ENCODE results near the gene SKAP2. TPM values are rescaled to one million over a fixed set of nuclear protein-coding genes. Genes with fewer than 3 reads are reported as not detected.

Gene SKAP2
- total and polyA plus RNA-seq, 10 of the 15 experiments (the other 5 are each of a cell fraction or from before 2014, with no cell fraction given) = 10.9 to 40.6 (median 23.5) TPM

GRCh38 chr7:26794541-26794940, 69.8 kb downstream of the SKAP2 start:
- POLR2A ChIA-PET = no interaction called here
- SMC1A ChIA-PET (ENCODE audit: uncharacterized antibody, unreplicated experiment) = no interaction called here
- Histone ChIP-seq H3K27me3 (replicated peaks in 1 of 2; ENCODE audit: control insufficient read depth in 2 of 2, insufficient read depth in 2 of 2, low read length in 1 of 2) (no peaks in the 10 kb centered on the region), H3K4me1 (ENCODE audit: control insufficient read depth, insufficient read depth, low read length) (no peaks in the 10 kb centered on the region), H3K9ac (ENCODE audit: control insufficient read depth, insufficient read depth, low read length) (no peak overlapping the region), H3K79me2 (ENCODE audit: control insufficient read depth, insufficient read depth, low read length) (no peaks in the 10 kb centered on the region), H3K27ac (ENCODE audit: control insufficient read depth, insufficient read depth) (no peak overlapping the region), H3K36me3 (ENCODE audit: control insufficient read depth in 2 of 2, insufficient read depth in 2 of 2, low read length in 1 of 2) (no peaks in the 10 kb centered on the region), H3K4me3 (no peak overlapping the region), H2AFZ (ENCODE audit: control insufficient read depth, low read depth, low read length) (no peak overlapping the region), H4K20me1 (ENCODE audit: control insufficient read depth, insufficient read depth) (no peaks in the 10 kb centered on the region), H3K4me2 (ENCODE audit: control insufficient read depth, insufficient read depth) (no peak overlapping the region), H3K9me3 (replicated peaks; ENCODE audit: control insufficient read depth, insufficient read depth, low read length) (no peaks in the 10 kb centered on the region; the same call in 2 of the 3 replicates)
- FAIRE-seq = no peak
- RAD21 ChIA-PET (ENCODE audit: unreplicated experiment) = interaction anchor here (0.6 kb wide), 1 partner anchor 94 kb away, joined by 4 read pairs; no protein-coding TSS in a partner anchor
- no peak for DNase-seq (ENCODE audit: low read depth, low spot score)
- intact Hi-C loops (cut with micrococcal nuclease; ENCODE audit: unreplicated experiment) (no loop called here), in situ Hi-C loops (cut with MboI) (no loop called here)
- CTCF ChIA-PET = no interaction called here
- TF ChIP-seq ZBTB11 (CRISPR knock-in tag; IDR thresholded peaks at IDR 0.05) = no peak
- TF ChIP-seq EGR1 (IDR thresholded peaks at IDR 0.05; ENCODE audit: borderline replicate concordance in 1 of 2, low read depth in 2 of 2, low read length in 2 of 2) = no peak
- TF ChIP-seq BRCA1 (IDR thresholded peaks at IDR 0.05; ENCODE audit: low read depth, low read length) = no peak
- no peak for TF ChIP-seq SMC3 (IDR thresholded peaks at IDR 0.05; ENCODE audit: borderline replicate concordance, low read length)
- TF ChIP-seq ZZZ3 (IDR thresholded peaks at IDR 0.05; ENCODE audit: control insufficient read depth, insufficient read length, low read depth) = no peak
- TF ChIP-seq, protein P1, sequence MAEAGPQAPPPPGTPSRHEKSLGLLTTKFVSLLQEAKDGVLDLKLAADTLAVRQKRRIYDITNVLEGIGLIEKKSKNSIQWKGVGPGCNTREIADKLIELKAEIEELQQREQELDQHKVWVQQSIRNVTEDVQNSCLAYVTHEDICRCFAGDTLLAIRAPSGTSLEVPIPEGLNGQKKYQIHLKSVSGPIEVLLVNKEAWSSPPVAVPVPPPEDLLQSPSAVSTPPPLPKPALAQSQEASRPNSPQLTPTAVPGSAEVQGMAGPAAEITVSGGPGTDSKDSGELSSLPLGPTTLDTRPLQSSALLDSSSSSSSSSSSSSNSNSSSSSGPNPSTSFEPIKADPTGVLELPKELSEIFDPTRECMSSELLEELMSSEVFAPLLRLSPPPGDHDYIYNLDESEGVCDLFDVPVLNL (IDR thresholded peaks at IDR 0.05; ENCODE audit: low read depth, low read length) = no peak
- no peak for TF ChIP-seq NBN (IDR thresholded peaks at IDR 0.05)
- no peak for TF ChIP-seq GABPA (IDR thresholded peaks at IDR 0.05; ENCODE audit: low read depth)
- TF ChIP-seq TBL1XR1 (IDR thresholded peaks at IDR 0.05; ENCODE audit: low read depth, low read length) = no peak
- TF ChIP-seq MLLT1 (IDR thresholded peaks at IDR 0.05) = no peak
- no peak for TF ChIP-seq NR2C2 (IDR thresholded peaks at IDR 0.05; ENCODE audit: borderline replicate concordance, control insufficient read depth, insufficient read length, low read depth)
- no TSS peak for BruUV-seq (replicated peaks)
- WGBS (ENCODE audit: insufficient coverage, insufficient replicate concordance, low lambda C conversion rate, missing lambda C conversion rate) = 73% methylated on average over 2 of the region's 2 CpGs
- no peak for ATAC-seq

Data from GM12878 (cell line).